Left lung (tissue), 10 donors: ENCODE results near the gene TOP1. TPM values are rescaled to one million over a fixed set of nuclear protein-coding genes. Genes with fewer than 3 reads are reported as not detected.

Source experiments
- ATAC-seq: fragments of 200-7000 bp; cut with Tn5 transposase; one replicate; pipeline ENCODE4 v1.9.1; 2020; ENCODE audit warnings: moderate library complexity
- DNase-seq, 4 donors: peaks; one replicate each; pipeline ENCODE4 v3.0.0-alpha.2; 2013 to 2020
- H3K27ac ChIP-seq, 2 donors: fragments of 200-600 bp; sonication (generic) in 1 of 2; one replicate each; pipeline versions ENCODE4 v1.5.0 to v1.8.0; 2020 to 2021
- H3K27me3 ChIP-seq, 2 donors: fragments of 200-600 bp; sonication (generic) in 1 of 2; one replicate each; pipeline versions ENCODE4 v1.5.0 to v1.8.0; 2020 to 2021
- H3K36me3 ChIP-seq, 2 donors: fragments of 200-600 bp; sonication (generic) in 1 of 2; one replicate each; pipeline versions ENCODE4 v1.5.0 to v1.8.0; 2020 to 2021
- H3K4me1 ChIP-seq, 2 donors: fragments of 200-600 bp; one replicate each; pipeline ENCODE4 v1.8.0; 2021
- H3K4me3 ChIP-seq, 2 donors: fragments of 200-600 bp; sonication (generic) in 1 of 2; one replicate each; pipeline versions ENCODE4 v1.5.0 to v1.8.0; 2020 to 2021; ENCODE audit warnings: mild to moderate bottlenecking in 1 of 2
- H3K9me3 ChIP-seq, 2 donors: fragments of 200-600 bp; sonication (generic) in 1 of 2; one replicate each; pipeline versions ENCODE4 v1.5.0 to v1.8.0; 2020 to 2021
- CTCF ChIP-seq, 2 donors: fragments of 200-600 bp; sonication (generic) in 1 of 2; IDR thresholded peaks; one replicate each; pipeline versions ENCODE4 v1.5.0 to v1.8.0; 2021; ENCODE audit warnings: antibody characterized with exemption in 2 of 2
- intact Hi-C, 2 donors: fragments of 100-400 bp; cut with DNase I; formaldehyde crosslinking; loops; one replicate each; pipeline versions ENCODE4 v1.11.2 to v1.14.2; 2022
- polyA plus RNA-seq, 6 donors: library from polyadenylated mRNA; unstranded; fragments of 120-200 nt; gene quantifications; one replicate each; pipeline ENCODE4 v1.2.1, GENCODE V29; 2013; ENCODE audit not compliant: insufficient read length in 6 of 6
- total RNA-seq, 2 donors: library from RNA; stranded (reverse); fragmentation: NEBNext Ultra II Directional; extraction: Animal tissue kit (Norgen Biotek cat#: 25700); gene quantifications; one replicate each; pipeline ENCODE4 v1.2.1, GENCODE V29; 2021
- donor health status: DM: no; HTN: yes; CAD: no.
- donor health status: DM: no; HTN: no; CAD: no.

The TOP1 gene
- total and polyA plus RNA-seq, 8 donors, result 68.0 to 99.3 (median 95.5) TPM

GRCh38 chr20:41006936-41007474 is 21.6 kb upstream of the TOP1 start:
- H3K27ac ChIP-seq, result no peak overlapping the region
- ATAC-seq, result no peak
- H3K9me3 ChIP-seq, result no peaks in the 10 kb centered on the region
- no peaks in the 10 kb centered on the region for H3K27me3 ChIP-seq
- DNase-seq, result no peak
- no peaks in the 10 kb centered on the region for H3K36me3 ChIP-seq
- peaks cover 37 to 69% of the 10 kb centered on the region in 2 donors for H3K4me1 ChIP-seq
- intact Hi-C loops, result no loop called here
- TF ChIP-seq CTCF (IDR thresholded peaks at IDR 0.05), result no peak
- no peak overlapping the region for H3K4me3 ChIP-seq

DNA sequence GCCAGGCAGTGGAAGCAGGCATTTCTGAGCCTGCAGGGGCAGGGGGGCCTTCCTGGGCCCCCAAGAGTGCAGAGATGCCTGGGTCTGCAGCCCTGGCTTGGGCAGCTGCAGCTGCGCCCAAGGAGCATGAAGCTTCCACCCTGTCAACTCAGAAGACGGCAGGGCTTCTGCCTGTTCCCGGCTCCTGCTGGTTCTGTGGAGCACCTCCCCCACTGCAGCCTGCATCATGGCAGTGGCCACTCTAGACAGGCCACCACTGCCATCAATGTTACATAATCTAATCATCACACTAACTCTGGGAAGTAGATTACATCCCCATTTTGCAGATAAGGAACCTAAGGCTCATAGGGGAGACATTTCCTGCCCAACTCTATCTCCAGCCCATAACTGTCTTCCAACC is 21.1 kb upstream of the TOP1 start:
- no peak for DNase-seq
- ATAC-seq, result no peak
- peak overlapping the region in 1 of 2 donors; percentile 51 for H3K27ac ChIP-seq

DNA sequence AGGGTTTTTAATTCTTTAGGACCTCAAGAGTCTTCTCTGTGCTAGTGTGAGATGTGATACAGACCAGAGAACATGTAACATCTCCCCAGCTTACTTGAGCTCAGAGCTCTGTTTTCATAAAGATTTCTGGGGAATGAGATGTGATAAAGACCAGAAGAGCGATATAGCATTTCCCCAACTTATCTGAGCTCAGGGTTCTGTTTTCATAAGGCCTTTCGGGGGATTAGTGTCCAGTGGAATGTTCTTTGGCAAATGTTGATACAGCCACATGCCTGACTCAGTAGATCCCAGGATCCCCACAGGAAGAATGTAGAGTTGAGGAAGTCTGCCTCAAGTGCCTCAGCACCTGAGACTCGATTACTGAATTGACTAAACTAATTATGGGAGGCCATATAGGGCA is 18.7 kb upstream of the TOP1 start:
- H3K4me3 ChIP-seq, result no peak overlapping the region
- H3K9me3 ChIP-seq, result no peaks in the 10 kb centered on the region
- H3K4me1 ChIP-seq, result peaks cover 27 to 50% of the 10 kb centered on the region in 2 donors
- no peak for DNase-seq
- H3K36me3 ChIP-seq, result no peaks in the 10 kb centered on the region
- ATAC-seq, result no peak
- no peak for TF ChIP-seq CTCF (IDR thresholded peaks at IDR 0.05)
- intact Hi-C loops, result no loop called here
- no peaks in the 10 kb centered on the region for H3K27me3 ChIP-seq
- H3K27ac ChIP-seq, result no peak overlapping the region

More for the DNA sequence above, 21.1 kb upstream of the TOP1 start:
- TF ChIP-seq CTCF (IDR thresholded peaks at IDR 0.05), result no peak
- Histone ChIP-seq H3K36me3 (no peaks in the 10 kb centered on the region), H3K4me3 (no peak overlapping the region), H3K27me3 (no peaks in the 10 kb centered on the region), H3K4me1 (peaks cover 37 to 67% of the 10 kb centered on the region in 2 donors), H3K9me3 (no peaks in the 10 kb centered on the region)
- intact Hi-C loops, result no loop called here

- Histone ChIP-seq H3K27me3 (no peaks in the 10 kb centered on the region), H3K4me3 (no peak overlapping the region), H3K27ac (peak overlapping the region; percentile 57 to 75), H3K36me3 (no peaks in the 10 kb centered on the region), H3K9me3 (no peaks in the 10 kb centered on the region), H3K4me1 (peaks cover 19 to 33% of the 10 kb centered on the region in 2 donors)
- ATAC-seq, result peak; percentile 84
- no peak for TF ChIP-seq CTCF (IDR thresholded peaks at IDR 0.05)
- intact Hi-C loops, result no loop called here
- DNase-seq, result peak in 1 of 4 donors; percentile 59
Measured at GRCh38 chr20:41011551-41012067, 17.0 kb upstream of the TOP1 start.

- intact Hi-C loops, result no loop called here
- Histone ChIP-seq H3K4me1 (peaks cover 13% of the 10 kb centered on the region in 2 donors), H3K9me3 (no peaks in the 10 kb centered on the region), H3K4me3 (no peak overlapping the region), H3K27ac (peak overlapping the region in 1 of 2 donors; percentile 1), H3K36me3 (no peaks in the 10 kb centered on the region), H3K27me3 (no peaks in the 10 kb centered on the region)
- TF ChIP-seq CTCF (IDR thresholded peaks at IDR 0.05), result no peak
- DNase-seq (no peak), ATAC-seq (no peak)
Measured at GRCh38 chr20:41014561-41015088, 14.0 kb upstream of the TOP1 start.
